Breast epithelium (tissue), 4 donors: ENCODE data around the gene P3H2. TPM values are rescaled to one million over a fixed set of nuclear protein-coding genes. Genes with fewer than 3 reads are reported as not detected.
A peak's percentile ranks its signal among the peaks of the same experiment; 100 is the strongest.

Experiments used
- DNase-seq, 2 donors: peaks; one replicate each; pipeline ENCODE4 v3.0.0-alpha.2; 2019; ENCODE audit warnings: low spot score in 2 of 2
- H3K27ac ChIP-seq, 2 donors: fragments of 200-600 bp; sonication (generic) in 1 of 2; one replicate each; pipeline ENCODE4 v1.5.1; 2016 to 2019; ENCODE audit warnings: mild to moderate bottlenecking in 1 of 2
- H3K27me3 ChIP-seq, 2 donors: fragments of 200-600 bp; sonication (generic) in 1 of 2; one replicate each; pipeline versions ENCODE4 v1.5.1 to v1.6.0; 2017 to 2019; ENCODE audit warnings: control low read depth in 1 of 2, mild to moderate bottlenecking in 1 of 2
- H3K36me3 ChIP-seq: fragments of 200-600 bp; one replicate; pipeline ENCODE4 v1.5.1; 2019
- H3K4me1 ChIP-seq, 2 donors: fragments of 200-600 bp; sonication (generic); one replicate each; pipeline ENCODE4 v1.5.1; 2016 to 2019; ENCODE audit warnings: control low read depth in 1 of 2
- H3K4me3 ChIP-seq, 3 donors: fragments of 200-600 bp; sonication (generic); 1 replicate in 2 of 3; 2 replicates in 1 of 3; pipeline ENCODE4 v1.5.1; 2016 to 2019; ENCODE audit warnings: mild to moderate bottlenecking in 3 of 3, moderate library complexity in 2 of 3
- H3K9me3 ChIP-seq, 2 donors: fragments of 200-600 bp; sonication (generic) in 1 of 2; one replicate each; pipeline ENCODE4 v1.5.1; 2016 to 2019; ENCODE audit warnings: control low read depth in 1 of 2
- POLR2A ChIP-seq: fragments of 450-650 bp; IDR thresholded peaks from one replicate; pipeline ENCODE4 v1.6.1; 2016; ENCODE audit warnings: antibody characterized with exemption, mild to moderate bottlenecking, moderate library complexity
- POLR2AphosphoS5 ChIP-seq, 3 donors: sonication (generic); formaldehyde crosslinking; IDR thresholded peaks; one replicate each; pipeline ENCODE4 v1.6.1; 2017; ENCODE audit warnings: antibody characterized with exemption in 3 of 3
- intact Hi-C: fragments of 100-400 bp; cut with DNase I; formaldehyde crosslinking; loops from one replicate; pipeline ENCODE4 v1.15.1; 2023; ENCODE audit warnings: low total_unique reads
- total RNA-seq, 3 donors: library from RNA; depleted of rRNA; stranded (reverse); fragments of >200 nt; gene quantifications; one replicate each; pipeline ENCODE4 v1.1.0, GENCODE V29; 2016
- TF ChIP-seq, protein P1 (sequence below), 3 donors: fragments of 450-650 bp; IDR thresholded peaks; one replicate each; pipeline ENCODE4 v1.5.1; 2016 to 2017; ENCODE audit warnings: antibody characterized with exemption in 3 of 3, mild to moderate bottlenecking in 3 of 3, moderate library complexity in 3 of 3

The P3H2 gene
- total RNA-seq, 3 donors from 2014 or later, result 1.6 to 12.3 (median 10.2) TPM

GRCh38 chr3:189948724-189949045 lies 172.0 kb downstream of the P3H2 start:
- no peak for DNase-seq
- no peak overlapping the region for H3K27ac ChIP-seq
- no peak overlapping the region for H3K4me3 ChIP-seq
- no peaks in the 10 kb centered on the region for H3K9me3 ChIP-seq
- no peaks in the 10 kb centered on the region for H3K4me1 ChIP-seq
- TF ChIP-seq POLR2AphosphoS5 (IDR thresholded peaks at IDR 0.05) (no peak), POLR2A (no peak)
- TF ChIP-seq, protein P1, sequence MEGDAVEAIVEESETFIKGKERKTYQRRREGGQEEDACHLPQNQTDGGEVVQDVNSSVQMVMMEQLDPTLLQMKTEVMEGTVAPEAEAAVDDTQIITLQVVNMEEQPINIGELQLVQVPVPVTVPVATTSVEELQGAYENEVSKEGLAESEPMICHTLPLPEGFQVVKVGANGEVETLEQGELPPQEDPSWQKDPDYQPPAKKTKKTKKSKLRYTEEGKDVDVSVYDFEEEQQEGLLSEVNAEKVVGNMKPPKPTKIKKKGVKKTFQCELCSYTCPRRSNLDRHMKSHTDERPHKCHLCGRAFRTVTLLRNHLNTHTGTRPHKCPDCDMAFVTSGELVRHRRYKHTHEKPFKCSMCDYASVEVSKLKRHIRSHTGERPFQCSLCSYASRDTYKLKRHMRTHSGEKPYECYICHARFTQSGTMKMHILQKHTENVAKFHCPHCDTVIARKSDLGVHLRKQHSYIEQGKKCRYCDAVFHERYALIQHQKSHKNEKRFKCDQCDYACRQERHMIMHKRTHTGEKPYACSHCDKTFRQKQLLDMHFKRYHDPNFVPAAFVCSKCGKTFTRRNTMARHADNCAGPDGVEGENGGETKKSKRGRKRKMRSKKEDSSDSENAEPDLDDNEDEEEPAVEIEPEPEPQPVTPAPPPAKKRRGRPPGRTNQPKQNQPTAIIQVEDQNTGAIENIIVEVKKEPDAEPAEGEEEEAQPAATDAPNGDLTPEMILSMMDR (IDR thresholded peaks at IDR 0.05), result no peak
- intact Hi-C loops, result no loop called here
- H3K27me3 ChIP-seq, result no peaks in the 10 kb centered on the region
- H3K36me3 ChIP-seq, result no peaks in the 10 kb centered on the region

GRCh38 chr3:189947948-189948723 lies 172.6 kb downstream of the P3H2 start:
- H3K27me3 ChIP-seq, result no peaks in the 10 kb centered on the region
- H3K4me1 ChIP-seq, result no peaks in the 10 kb centered on the region
- DNase-seq, result no peak
- H3K9me3 ChIP-seq, result no peaks in the 10 kb centered on the region
- no peaks in the 10 kb centered on the region for H3K36me3 ChIP-seq
- H3K27ac ChIP-seq, result peak overlapping the region; percentile 7 to 58
- intact Hi-C loops, result no loop called here
- H3K4me3 ChIP-seq, result no peak overlapping the region
- TF ChIP-seq, protein P1 (IDR thresholded peaks at IDR 0.05), result peak in 2 of 3 donors; percentile 53 to 62
- TF ChIP-seq POLR2AphosphoS5 (IDR thresholded peaks at IDR 0.05), result no peak

DNA sequence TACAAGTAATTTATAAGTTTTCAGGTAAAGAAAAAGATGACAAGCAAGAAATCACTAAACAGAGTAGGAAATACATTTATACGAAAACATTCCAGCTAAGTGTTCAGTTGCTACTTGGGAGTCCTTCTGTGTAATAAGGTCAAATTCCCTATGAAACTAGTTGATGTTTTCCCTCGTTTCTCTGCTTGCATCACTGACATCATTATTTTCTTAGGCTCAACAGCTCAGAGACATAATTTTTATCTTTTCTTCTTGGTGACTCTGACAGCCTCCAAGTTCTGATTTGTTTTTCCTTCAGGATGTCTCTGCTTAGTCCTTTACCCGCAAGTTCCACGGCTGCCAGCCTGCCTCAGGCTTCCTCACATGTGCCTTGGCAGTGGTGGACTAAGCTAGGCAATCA lies 173.6 kb downstream of the P3H2 start:
- Histone ChIP-seq H3K4me1 (no peaks in the 10 kb centered on the region), H3K27ac (peak overlapping the region in 1 of 2 donors; percentile 58), H3K27me3 (no peaks in the 10 kb centered on the region), H3K9me3 (no peaks in the 10 kb centered on the region), H3K36me3 (no peaks in the 10 kb centered on the region), H3K4me3 (no peak overlapping the region)
- TF ChIP-seq POLR2AphosphoS5 (IDR thresholded peaks at IDR 0.05), result no peak
- TF ChIP-seq, protein P1 (IDR thresholded peaks at IDR 0.05), result no peak
- no peak for TF ChIP-seq POLR2A
- intact Hi-C loops, result no loop called here
- no peak for DNase-seq

GRCh38 chr3:189945935-189946709 lies 174.6 kb downstream of the P3H2 start:
- Histone ChIP-seq H3K9me3 (no peaks in the 10 kb centered on the region), H3K4me3 (no peak overlapping the region), H3K27me3 (no peaks in the 10 kb centered on the region), H3K27ac (no peak overlapping the region), H3K4me1 (peaks cover 0 to 4% of the 10 kb centered on the region in 2 donors), H3K36me3 (no peaks in the 10 kb centered on the region)
- TF ChIP-seq, protein P1 (IDR thresholded peaks at IDR 0.05), result no peak
- no peak for DNase-seq
- intact Hi-C loops, result no loop called here
